Astrocyte of the hippocampus (primary cell): ENCODE measurements around the gene PKNOX2.

ENCODE experiments used
- DNase-seq: peaks from one replicate; pipeline ENCODE4 v3.0.0; 2011; ENCODE audit warnings: low read depth, low spot score

Gene PKNOX2

DNA sequence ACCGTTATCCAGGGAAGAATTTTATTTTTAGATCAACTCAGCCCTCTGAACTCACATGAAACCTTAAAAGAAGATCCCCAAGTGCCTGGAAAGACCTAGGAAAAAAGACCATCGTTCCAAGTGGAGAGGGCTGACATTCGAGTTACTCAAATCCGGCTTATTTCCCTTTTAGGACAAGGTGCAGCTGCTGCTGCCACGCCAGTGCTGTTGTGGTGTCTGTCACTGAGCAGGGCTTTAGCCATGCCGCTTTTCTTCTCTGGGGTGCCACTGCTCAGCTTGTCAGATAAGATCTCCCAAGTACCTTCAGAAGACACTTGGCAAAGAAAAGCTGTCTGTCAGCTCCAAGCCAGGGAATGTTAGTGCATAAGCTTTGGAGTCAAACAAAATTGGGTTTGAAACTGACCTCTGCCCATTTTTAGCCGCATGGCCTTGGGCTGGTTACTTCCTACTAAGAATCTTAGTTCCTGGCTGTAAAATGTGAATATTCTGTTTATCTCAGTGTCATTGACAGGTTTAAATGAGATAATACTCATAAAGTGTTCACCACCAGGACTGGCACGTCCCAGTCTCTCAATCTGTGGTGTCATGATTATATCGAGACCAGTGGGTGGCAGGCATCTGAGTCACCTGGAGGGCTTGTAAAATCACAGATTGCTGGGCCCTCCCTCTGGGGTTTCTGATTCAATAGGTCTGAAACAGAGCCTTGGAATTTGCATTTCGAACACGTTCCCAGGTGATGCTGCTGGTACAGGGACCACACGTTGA lies 117.5 kb downstream of the PKNOX2 start:
- no peak for DNase-seq

DNA sequence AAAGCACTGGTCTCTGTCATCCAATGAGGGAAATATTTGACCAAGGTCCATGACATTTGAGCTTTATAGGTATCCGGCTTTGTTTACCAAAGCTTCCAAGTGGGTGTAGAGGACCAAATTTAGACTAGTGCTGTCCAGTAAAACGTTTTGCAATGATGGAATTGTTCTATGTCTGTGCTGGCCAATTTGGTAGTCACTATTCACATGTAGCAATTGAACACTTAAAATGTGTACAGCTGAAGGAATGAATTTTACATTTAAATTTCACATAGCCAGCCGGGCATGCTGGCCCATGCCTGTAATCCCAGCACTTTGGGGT lies 118.0 kb downstream of the PKNOX2 start:
- DNase-seq, result no peak

DNA sequence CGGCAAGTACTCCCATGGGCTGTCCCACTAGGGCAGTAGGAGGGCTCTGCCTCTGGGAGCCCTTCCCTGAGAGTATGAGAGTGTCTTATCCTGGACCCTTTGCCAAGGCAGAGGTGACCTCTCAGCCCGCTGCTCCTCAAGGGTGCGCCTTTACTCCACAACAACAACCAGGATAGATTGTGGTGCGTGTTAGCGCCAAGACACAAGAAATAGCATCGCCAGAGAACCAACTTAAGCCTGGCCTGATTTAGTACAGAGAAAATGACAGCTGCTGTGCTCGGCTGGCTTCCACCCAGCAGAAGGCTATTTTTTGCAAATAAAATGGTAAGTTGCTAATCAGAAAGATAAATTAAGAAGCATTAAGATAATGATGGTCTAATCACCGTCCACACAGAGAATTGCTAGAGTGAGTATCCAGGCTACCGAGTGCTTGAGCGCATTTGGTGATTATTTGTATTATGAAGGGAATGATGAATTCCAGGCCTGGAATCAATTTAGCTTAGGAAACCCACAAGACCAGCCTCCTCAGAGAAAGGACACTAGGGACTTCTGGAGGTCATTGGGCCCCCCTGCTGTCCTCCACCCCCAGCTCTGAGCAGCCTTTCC lies 119.8 kb downstream of the PKNOX2 start:
- no peak for DNase-seq

DNA sequence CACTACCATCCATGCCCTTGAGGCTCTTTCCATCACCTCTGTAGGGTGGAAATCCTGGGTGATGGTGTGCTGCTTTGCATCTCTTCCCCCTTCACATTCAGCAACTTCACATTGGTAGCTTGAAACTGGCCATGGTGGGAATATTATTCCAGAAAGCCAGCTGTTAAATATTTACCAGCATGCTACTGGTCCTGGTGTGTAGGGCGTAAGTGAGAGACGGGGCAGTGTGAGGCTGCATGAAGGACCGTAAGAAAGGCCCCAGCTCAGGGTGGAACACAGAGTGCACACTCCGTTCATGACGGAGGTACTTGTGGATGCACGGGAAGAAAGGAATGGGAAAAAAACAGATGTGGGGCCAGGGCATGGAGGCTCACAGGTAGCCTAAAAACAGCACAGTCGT lies 121.3 kb downstream of the PKNOX2 start:
- DNase-seq, result no peak

DNA sequence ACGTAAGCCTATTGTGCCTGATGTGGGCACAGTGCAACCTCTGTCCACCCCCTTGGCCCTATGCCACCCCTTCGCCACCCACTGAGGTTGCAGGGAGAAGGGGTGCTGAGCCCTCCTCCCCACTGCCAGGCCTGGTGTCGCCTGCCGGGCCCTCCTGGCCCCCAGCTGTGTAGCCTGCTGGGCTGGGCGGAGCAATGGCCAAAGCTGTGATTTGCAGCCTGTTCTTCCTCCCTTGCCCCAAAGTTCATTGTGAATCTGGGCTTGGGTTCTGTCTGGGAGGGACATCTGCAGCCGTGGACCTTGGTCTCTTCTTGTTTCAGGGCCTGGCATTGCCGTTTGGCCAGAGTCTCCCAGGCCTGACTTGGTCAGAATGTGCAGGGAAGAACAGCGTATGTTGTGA lies 121.9 kb downstream of the PKNOX2 start:
- no peak for DNase-seq

DNA sequence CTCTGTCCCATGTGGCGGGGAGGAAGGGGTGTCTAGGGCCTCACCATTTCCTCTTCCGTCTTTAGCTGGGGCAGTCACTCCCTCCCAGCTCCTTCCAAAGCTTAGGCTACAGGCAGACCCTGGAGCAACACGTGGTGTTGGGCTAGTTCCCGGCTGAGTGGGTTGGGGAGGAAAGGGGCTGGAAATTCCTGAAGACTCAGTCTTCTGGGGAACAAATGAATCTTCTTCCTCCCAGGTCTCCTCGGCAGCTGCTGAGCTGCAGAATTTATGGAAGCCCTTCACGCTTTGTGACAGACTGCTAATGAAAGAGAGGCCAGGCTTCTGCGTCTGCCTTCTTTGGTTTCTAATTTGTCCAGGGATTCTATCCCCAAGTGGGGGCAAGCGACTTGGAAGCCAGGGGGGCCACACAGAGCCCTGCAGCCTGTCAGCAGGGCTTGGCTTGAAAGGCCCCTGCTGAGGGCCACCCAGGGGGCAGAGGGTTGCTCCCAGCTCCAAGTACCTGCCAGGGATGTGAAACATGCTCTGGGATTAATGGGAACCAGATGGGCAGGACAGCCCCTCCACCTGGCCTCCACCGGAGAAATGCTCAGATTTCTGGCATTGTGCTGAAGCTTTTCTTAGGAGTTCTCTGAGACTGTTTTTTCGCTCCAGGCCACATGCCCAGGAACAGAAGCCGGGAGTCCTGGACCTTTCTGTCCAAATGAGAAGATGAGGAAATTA lies 123.1 kb downstream of the PKNOX2 start:
- DNase-seq, result peak; percentile 33

DNA sequence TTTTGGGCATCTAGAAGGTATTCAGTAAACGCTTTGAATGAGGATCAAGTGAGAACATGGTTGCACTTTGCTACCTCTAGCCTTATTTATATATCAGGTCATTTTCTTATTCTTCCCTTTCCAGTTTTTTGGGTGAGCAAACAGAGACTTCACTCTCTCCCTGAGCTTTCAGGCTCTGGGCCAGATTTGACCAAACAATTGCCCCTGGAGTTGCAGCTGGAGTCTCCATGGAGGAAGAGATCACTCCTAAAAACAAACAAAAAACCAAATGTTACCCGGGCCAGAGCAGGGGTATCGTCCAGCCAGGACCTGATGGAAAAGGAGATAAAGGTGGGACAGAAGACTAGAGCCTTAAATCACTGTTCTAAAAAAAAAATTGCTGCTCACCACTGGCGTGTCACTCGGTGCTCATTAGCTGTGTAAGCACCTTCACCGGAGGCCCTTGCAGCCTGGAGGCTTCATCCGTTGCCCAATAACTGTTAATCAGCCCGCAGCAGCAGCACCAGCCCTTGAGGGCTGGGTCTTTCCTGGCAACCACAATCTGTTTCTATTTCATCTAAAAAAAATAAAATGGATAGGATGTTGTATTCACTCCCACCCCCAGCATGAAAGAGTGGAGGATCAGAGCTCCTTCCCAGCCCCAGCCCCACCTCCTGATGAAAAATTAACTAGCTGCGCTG lies 125.0 kb downstream of the PKNOX2 start:
- DNase-seq, result no peak

DNA sequence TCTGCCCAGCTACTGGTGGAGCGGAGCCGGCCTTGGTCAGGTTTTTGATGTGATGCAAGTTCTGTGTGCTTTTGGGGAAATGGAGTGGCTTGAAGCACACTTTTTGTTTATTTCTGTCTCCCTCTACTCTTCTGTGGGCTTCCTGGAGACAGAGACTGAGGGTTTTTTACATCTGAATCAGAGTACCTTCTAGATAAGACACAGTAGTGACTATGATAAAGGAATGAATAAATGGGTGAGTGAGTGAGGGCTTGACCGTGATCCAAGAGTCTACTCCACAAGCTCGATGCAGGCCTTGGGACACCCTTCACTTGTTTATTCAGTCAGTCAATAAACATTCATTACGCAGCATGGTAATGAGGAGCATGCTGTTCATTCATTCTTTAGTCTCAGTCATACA lies 125.7 kb downstream of the PKNOX2 start:
- DNase-seq, result no peak

DNA sequence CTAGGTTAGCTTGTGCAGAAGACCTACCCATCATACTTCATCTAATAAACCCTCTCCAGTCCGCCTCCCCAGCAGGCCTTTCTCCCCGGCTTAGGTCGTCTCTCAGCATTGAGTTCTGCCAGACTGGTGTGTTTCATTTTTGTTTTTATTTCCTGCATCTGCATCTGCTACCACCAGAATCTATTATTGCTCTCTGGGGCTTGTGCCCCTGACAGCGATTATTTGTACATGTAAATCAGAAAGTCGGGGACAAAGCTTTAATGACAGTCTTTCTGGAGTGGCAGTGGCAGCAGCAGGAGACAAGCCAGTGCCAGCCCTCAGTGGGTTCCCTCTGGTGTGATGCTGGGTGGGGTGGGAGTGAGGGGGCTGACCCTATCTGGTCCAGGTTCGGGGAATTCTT lies 127.5 kb downstream of the PKNOX2 start:
- DNase-seq, result no peak

DNA sequence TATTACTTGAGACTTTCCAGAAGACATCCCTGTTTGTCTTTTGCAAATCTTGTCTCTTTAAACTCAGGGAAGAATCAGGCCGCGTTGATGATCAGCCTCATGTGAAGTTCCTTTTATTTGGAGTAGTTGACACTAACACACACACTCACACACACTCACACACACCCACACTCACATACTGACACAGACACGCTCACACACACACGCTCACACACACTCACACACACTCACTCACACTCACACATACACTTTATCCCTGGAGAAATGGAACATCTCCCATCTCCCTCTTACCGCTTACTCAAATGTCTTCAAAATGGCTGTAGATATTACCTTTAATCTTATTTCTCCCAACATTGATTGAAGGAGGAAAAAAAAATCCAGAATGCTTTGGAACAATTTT lies 129.0 kb downstream of the PKNOX2 start:
- DNase-seq, result no peak

DNA sequence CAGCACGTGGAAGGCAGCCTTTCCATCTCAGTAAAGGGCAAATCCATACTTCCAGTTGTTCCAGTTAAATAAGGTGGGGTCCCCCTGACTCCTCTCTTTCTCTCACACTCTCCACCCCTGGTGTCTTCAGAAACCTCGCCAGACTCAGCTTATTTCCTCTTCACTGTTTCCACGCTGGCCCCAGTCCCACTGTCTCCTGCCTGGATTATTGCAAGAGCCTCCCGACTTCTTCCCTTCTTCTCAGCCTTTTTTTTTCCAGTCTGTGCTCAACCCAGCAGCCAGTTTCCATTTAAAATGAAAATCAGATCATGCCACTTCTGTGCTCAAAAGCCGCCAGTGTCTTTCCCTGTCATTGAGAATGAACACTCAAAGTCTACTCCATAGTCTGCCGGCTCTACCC lies 131.4 kb downstream of the PKNOX2 start:
- DNase-seq, result no peak

DNA sequence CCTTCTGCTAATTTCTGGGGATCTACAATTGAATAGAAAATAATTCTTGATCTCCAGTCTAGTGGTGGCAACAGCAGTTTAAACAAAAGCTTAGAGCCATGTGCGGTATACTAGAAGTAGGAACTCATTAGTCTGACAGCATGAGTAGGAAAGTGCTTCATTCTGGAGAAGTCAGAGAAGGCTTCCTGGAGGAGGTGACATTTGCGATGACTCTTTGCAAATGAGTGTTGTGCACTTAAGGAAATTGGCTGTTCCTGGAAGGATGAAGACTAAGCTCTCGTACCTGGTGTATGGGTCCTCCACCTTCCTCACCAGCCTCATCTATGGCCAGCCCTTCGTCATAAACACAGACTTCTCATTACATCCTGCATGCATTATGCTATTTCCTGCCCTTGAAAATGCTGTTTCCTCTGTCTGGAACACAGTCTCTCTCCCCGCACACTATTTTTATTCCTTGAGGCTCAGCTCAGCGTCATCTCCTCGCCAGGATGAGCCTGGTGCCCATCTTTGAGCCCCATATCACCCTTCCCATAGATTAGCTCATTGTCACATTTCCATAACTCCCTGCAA lies 132.9 kb downstream of the PKNOX2 start:
- no peak for DNase-seq

DNA sequence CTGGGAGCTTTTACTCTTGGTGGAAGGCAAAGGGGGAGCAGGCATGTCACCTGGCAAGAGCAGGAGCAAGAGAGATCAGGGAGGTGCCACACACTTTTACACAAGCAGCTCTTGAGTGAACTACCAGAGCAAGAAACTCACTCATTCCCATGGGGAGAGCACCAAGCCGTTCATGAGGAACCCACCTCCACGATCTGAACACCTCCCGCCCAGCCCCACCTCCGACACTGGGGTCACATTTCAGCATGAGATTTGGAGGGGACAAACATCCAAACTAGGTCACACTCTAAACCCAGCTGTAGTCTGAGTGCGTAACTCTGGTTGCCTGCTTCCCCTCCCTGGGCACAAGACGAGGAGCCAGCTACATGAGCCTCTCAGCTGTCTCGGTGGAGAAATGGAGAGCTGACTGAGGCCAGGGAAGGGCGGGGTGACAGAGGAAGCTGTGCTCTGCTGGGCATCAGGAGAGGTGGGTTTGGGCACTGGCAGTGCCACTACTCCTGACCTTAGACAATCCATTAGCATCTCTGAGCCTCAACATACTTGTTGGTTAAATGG lies 134.6 kb downstream of the PKNOX2 start:
- no peak for DNase-seq

DNA sequence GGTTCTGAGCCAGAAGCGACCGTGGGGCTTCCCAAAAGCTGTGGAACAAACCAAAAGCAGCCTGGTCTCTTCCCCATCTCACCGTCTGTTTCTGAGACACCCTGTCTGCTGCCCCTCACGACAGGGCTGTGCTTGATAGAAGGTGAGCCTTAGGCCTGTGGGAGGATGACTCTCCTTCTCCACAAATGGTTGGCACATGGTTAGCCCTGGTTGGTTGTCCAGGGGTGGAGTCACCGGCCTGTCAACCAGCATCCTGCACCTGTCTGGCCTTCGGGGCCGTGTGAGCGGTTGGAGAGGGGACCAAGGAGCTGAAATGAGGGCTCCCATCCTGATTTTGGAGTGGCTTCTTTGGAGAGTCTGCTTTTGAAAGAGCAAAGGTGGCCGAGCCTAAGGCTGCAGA lies 135.3 kb downstream of the PKNOX2 start:
- DNase-seq, result no peak

DNA sequence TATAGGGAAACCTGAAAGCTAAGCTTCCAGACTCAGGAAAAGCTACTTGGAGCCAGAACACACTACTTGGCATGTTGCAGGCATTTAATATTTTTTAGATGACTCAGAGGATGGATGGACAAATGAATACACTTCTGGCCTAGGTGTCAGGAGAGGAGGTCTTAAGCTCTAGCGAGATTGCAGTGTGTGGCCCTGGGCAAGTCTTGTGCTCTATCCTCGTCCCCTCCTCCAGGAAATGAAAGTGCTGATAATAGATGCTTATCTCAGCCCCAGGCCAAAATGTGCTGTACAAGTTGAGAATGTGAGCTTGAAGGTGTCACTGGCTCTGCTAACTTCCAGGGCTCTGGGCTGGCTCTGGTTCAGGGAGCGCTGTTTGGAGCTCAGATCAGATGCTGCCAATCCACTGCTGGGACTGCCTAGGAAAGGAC lies 136.3 kb downstream of the PKNOX2 start:
- DNase-seq, result peak; percentile 75

DNA sequence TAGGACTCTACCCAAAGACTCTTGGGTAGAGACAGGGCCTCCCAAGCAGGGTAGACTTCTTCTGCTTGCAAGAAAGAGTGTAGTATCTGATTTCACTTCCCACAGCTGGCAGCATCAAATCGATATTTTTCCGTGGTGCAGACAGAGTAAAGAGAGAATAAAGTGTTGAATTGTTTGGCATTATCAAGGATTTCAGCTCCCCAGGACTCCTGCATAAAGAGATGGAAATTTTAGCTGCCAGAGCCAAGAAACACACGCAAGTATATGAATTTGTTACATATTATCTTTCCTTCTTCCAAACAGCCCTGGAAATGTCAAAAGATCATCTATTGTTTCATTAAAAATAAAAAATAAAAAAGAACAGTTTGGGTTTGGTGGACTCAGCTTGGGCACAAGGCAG lies 136.8 kb downstream of the PKNOX2 start:
- peak; percentile 20 for DNase-seq

DNA sequence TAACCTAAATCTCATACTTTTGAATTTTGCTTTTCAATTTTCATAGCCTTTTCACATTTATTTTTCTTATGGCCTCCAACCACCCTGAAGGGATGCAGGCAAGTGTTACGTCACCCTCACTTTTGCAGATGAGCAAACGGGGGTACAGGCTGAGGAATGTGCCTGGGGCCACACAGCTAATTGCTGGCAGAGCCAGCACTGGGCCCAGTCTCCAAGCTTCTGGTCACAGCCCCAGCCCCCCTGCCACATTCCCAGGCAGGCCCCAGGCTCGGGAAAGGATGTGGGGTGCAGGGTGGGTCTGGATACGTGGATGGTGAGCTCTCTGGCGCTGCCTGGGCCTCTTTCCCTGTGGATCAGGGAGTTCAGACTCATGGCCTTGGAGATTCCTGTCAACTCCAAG lies 138.6 kb downstream of the PKNOX2 start:
- no peak for DNase-seq

DNA sequence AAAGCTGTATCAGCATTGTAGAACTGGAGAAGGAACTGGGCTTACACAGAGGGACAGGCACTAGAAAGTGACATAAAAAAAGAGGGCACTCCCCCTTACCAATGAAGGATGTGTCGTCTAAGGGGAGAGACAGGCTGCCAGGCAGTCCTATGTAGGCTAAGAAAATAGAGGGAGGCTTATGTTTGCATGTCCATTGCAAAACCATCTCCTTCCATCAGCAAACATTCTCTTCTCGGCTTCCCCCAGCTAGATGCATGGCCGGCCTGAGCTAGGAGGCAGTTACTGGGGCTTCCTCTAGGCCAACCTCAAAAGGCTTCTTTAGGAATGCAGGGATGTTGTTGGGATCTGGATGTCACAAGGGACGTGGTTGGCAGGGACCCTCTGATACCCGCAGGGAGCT lies 139.1 kb downstream of the PKNOX2 start:
- DNase-seq, result no peak

DNA sequence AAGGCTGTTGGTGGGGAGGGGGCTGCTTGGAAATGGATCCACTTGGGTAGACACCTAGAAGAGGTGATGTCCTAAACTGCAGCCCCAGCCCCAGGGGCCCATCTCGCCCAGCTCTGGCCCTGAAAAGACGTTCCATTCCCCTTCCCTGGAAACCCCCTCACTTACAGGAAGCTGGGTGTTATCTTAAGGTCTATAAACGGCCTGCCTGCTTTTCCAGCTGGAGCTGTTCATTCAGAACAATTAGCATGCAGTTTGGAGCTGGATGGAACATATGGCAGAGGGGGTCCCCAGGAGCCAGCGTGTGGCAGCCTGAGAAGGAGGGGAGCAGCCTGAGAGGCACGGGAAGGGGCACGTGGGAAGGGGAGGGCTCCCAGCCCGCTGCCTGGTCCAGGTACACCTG lies 139.6 kb downstream of the PKNOX2 start:
- DNase-seq, result no peak

DNA sequence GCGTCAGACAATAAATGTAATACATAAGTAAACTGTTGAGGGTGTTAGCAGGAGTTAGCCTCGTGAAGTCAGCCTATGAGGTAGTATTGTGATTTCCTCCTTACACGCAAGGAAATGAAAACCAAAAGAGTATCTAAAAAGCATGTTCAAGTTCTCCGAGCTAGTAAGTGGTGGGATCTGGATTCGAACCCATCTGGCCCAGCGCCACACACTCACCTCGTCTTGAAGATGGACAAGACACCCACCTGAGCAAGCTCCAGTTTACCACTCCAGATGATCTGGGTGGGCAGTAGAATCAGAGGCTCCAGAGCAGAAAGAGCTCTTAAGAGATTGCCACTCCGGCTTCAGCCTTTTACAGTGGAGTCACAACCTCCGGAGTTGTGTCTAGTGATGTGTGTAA lies 140.3 kb downstream of the PKNOX2 start:
- DNase-seq, result no peak

DNA sequence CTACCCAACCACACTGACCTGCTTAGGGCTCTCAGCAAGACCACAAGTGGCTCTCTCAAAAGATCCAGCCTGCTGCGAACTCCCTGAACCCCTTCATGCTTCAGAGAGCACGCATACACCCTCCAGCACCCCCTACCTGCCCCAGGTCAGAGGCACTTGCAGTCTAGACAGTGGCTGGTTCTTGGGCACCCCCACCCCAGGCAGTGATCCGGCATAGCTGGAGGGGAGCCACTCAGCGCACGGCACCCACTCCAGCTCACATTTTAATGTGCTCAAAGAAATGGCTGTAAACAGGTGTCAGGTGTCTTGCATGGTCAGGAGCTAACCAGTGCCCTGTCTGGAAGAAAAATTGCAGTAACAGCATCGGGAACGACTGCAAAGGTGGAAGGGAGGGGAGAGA lies 140.8 kb downstream of the PKNOX2 start:
- DNase-seq, result no peak

DNA sequence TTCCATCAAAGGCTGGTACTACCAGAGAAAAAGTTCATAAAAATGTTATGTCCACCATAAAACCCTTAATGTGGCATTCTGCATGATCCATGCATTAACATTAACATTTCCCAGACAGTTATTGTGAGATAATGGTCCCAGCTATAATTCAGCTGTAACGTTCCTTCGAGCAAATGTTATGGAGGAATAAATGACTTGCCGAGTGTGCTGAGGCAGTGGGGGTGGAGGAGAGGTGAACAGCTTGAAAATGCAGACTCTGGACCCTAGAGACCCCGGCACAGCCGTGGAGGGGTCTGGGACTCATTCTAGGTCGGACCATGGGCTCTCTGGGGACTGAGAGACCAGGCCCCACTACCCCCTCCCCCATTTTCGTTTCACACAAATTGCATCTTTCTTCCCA lies 141.9 kb downstream of the PKNOX2 start:
- DNase-seq, result no peak
